ENCODE results near the gene SRCIN1. TPM values are rescaled to one million over a fixed set of nuclear protein-coding genes. Genes with fewer than 3 reads are reported as not detected.

Gene SRCIN1
- polyA plus RNA-seq, 1 donor, result 7.6 TPM

DNA sequence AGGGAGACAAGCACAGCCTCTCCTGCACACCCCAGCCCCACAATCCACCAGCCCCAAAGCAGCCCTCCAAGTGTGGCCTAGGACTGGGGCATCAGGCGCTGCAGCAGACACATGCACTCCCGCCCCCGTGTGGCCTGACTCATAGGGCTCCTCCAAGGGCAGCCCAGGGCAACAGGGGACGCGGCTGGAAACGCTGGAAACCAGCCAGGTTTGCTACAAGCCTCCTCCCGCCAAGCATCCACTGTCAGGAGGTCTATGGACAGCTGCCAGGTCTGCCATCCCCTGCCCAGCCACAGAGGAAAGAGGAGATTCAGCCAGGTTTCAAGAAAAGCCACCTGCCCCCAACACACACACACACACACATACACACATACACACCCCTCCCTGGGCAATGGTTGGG is 25.8 kb downstream of the SRCIN1 start:
- Histone ChIP-seq H3K27ac (ENCODE audit: low read length) (no peak overlapping the region), H3K4me3 (ENCODE audit: low read length) (no peak overlapping the region), H3K27me3 (ENCODE audit: control insufficient read depth, insufficient read depth, low read length) (peaks cover 69% of the 10 kb centered on the region), H3K4me1 (ENCODE audit: control insufficient read depth, insufficient read depth, low read length) (peaks cover 7% of the 10 kb centered on the region), H3K9me3 (ENCODE audit: control insufficient read depth, low read depth, low read length) (peaks cover 3% of the 10 kb centered on the region), H3K36me3 (ENCODE audit: control insufficient read depth, insufficient read depth, low read length) (no peaks in the 10 kb centered on the region)
- no CpG with 5 or more reads among the region's 7 CpGs for WGBS (ENCODE audit: insufficient coverage, low lambda C conversion rate)
- DNase-seq, result peak in 1 of 2 donors; percentile 31

DNA sequence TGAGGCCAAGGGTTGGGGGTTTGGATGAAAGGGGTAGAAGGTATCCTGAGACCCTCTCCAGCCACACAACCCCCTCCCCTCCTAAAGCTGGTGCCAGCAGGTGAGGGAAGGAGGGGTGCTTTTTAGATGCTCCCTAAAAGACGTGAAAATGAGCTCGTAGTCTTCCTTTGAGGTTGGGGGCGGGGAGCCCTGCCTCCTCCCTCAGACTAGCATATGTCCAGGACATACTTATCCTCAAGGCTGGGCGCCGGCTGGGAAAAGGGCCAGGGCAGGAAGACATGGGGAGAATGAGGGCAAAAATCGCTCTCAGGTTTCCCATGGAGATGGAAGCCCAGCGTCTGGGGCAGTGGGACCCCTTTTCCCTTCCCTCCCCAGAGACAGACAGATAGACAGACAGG is 26.7 kb downstream of the SRCIN1 start:
- no CpG with 5 or more reads among the region's 7 CpGs for WGBS (ENCODE audit: insufficient coverage, low lambda C conversion rate)
- Histone ChIP-seq H3K9me3 (ENCODE audit: control insufficient read depth, low read depth, low read length) (peaks cover 3% of the 10 kb centered on the region), H3K4me3 (ENCODE audit: low read length) (no peak overlapping the region), H3K4me1 (ENCODE audit: control insufficient read depth, insufficient read depth, low read length) (peaks cover 3% of the 10 kb centered on the region), H3K27me3 (ENCODE audit: control insufficient read depth, insufficient read depth, low read length) (peaks cover 76% of the 10 kb centered on the region), H3K27ac (ENCODE audit: low read length) (no peak overlapping the region), H3K36me3 (ENCODE audit: control insufficient read depth, insufficient read depth, low read length) (no peaks in the 10 kb centered on the region)
- no peak for DNase-seq

DNA sequence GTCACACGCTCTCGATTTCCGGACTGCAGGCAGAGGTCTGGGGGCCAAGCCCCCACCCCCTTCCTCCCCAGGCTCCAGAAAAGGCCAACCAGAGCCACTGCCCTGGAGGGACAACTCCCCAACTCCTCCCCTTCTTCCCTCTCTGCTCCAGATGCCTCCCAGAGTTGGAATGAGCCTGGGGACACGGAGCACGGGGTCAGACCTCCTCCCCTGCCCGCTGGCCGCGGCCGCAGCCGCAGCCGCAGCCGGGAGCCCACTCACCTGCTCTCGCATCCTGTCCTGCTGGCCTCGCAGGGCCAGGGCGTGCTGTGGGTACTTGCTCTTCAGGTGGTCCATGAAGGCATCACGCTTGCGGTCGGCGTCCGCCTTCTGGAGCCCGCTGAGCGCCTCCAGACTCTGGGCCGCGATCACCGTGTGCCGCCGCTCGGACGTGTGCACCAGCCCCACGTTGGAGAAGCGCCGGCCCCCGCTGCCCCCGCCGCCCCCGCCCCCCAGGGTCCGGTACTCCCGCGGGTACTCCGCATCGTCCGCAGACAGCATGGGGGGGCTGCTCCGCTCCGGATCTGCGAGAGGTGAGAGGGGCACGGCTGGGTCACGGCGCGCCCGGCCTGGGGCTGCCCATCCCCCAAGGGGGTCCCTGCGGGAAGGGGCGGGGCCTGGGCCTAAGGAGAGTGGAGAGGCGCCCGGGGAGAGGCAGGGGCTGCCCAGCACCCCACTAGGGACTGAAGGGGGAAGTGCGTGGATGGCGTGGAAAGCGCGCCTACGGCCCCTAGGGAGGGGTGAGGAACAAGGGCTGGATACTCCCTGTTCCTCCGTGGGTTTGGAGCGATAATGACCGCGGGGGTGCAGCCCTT is 27.3 kb downstream of the SRCIN1 start:
- Histone ChIP-seq H3K27ac (ENCODE audit: low read length) (no peak overlapping the region), H3K27me3 (ENCODE audit: control insufficient read depth, insufficient read depth, low read length) (peaks cover 81% of the 10 kb centered on the region), H3K9me3 (ENCODE audit: control insufficient read depth, low read depth, low read length) (peaks cover 3% of the 10 kb centered on the region), H3K4me3 (ENCODE audit: low read length) (no peak overlapping the region), H3K4me1 (ENCODE audit: control insufficient read depth, insufficient read depth, low read length) (peaks cover 3% of the 10 kb centered on the region), H3K36me3 (ENCODE audit: control insufficient read depth, insufficient read depth, low read length) (no peaks in the 10 kb centered on the region)
- no peak for DNase-seq
- no CpG with 5 or more reads among the region's 63 CpGs for WGBS (ENCODE audit: insufficient coverage, low lambda C conversion rate)

DNA sequence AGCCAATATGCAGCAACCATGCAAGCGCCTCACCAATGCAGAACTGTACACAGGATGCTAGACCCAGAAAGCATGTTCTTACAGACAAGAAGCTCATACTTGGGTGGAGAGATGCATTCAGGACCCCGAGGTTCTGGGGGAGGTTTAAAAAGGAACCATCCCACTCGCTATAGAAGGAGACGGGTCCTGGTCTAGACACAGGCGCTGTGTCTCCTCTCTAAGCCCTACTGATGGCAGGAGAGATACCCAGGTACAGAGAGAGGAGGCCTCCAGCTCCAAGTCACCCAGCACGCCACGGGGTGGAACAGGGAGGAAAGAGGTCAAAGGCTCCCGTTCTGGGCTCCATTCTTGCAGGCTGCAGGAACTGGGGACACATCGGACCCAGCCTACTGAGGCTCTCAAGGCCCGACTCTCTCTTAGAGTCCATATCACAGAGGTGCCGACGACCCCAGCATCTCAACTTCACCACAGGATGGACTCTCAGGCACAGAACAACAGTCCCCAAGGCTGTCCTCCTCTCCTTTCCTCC is 28.0 kb downstream of the SRCIN1 start:
- WGBS (ENCODE audit: insufficient coverage, low lambda C conversion rate), result no CpG with 5 or more reads among the region's 12 CpGs
- no peak for DNase-seq

DNA sequence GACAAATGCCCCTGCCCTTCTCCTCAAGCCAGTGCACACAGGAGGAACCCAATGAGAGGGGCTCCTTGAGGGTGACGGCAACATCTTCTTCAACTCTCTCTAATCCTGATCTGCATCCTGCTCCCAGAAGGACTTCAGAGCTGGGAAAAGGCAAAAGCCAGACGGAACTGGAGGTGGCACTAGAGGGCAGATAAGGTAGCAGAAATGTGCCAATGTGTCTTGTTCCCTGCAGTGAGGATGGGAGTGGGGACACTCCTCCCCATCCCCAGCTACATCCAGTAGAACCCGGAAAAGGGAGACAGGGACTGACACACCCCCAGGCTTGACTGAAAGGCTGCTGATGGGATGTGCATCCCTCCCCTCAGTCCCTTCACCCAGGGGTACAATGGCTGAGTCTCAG is 28.5 kb downstream of the SRCIN1 start:
- no peaks in the 10 kb centered on the region for H3K36me3 ChIP-seq (ENCODE audit: control insufficient read depth, insufficient read depth, low read length)
- DNase-seq, result no peak
- H3K27ac ChIP-seq (ENCODE audit: low read length), result no peak overlapping the region
- no peak overlapping the region for H3K4me3 ChIP-seq (ENCODE audit: low read length)
- peaks cover 5% of the 10 kb centered on the region for H3K4me1 ChIP-seq (ENCODE audit: control insufficient read depth, insufficient read depth, low read length)
- peaks cover 3% of the 10 kb centered on the region for H3K9me3 ChIP-seq (ENCODE audit: control insufficient read depth, low read depth, low read length)
- no CpG with 5 or more reads among the region's 3 CpGs for WGBS (ENCODE audit: insufficient coverage, low lambda C conversion rate)
- H3K27me3 ChIP-seq (ENCODE audit: control insufficient read depth, insufficient read depth, low read length), result peaks cover 88% of the 10 kb centered on the region

More for the DNA sequence above, 28.0 kb downstream of the SRCIN1 start:
- H3K4me3 ChIP-seq (ENCODE audit: low read length), result no peak overlapping the region
- no peak overlapping the region for H3K27ac ChIP-seq (ENCODE audit: low read length)
- H3K36me3 ChIP-seq (ENCODE audit: control insufficient read depth, insufficient read depth, low read length), result no peaks in the 10 kb centered on the region
- peaks cover 3% of the 10 kb centered on the region for H3K4me1 ChIP-seq (ENCODE audit: control insufficient read depth, insufficient read depth, low read length)
- peaks cover 3% of the 10 kb centered on the region for H3K9me3 ChIP-seq (ENCODE audit: control insufficient read depth, low read depth, low read length)
- H3K27me3 ChIP-seq (ENCODE audit: control insufficient read depth, insufficient read depth, low read length), result peaks cover 87% of the 10 kb centered on the region

DNA sequence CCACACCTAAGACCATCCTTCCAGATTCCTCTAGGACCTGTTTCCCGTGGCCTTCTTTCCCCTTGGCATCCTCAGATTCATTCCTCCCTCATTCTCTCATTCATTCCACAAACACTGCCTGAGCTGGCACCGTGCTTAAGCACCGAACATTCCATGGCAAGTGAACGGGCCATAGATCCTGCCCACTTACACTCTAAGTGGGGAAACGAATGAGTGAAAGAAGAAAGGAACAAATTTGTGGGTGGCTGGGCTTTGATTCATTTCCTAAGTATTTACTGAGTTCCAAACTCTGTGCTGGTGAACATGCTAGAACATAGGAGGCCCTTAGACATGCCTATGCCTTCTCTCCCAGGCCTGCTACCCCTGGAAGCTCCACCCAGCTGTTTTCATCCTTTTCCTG is 30.0 kb downstream of the SRCIN1 start:
- peaks cover 5% of the 10 kb centered on the region for H3K4me1 ChIP-seq (ENCODE audit: control insufficient read depth, insufficient read depth, low read length)
- DNase-seq, result no peak
- H3K9me3 ChIP-seq (ENCODE audit: control insufficient read depth, low read depth, low read length), result peaks cover 3% of the 10 kb centered on the region
- H3K36me3 ChIP-seq (ENCODE audit: control insufficient read depth, insufficient read depth, low read length), result no peaks in the 10 kb centered on the region
- H3K4me3 ChIP-seq (ENCODE audit: low read length), result no peak overlapping the region
- H3K27ac ChIP-seq (ENCODE audit: low read length), result no peak overlapping the region
- 40% methylated on average over 1 of the region's 5 CpGs for WGBS (ENCODE audit: insufficient coverage, low lambda C conversion rate)
- peaks cover 98% of the 10 kb centered on the region for H3K27me3 ChIP-seq (ENCODE audit: control insufficient read depth, insufficient read depth, low read length)

DNA sequence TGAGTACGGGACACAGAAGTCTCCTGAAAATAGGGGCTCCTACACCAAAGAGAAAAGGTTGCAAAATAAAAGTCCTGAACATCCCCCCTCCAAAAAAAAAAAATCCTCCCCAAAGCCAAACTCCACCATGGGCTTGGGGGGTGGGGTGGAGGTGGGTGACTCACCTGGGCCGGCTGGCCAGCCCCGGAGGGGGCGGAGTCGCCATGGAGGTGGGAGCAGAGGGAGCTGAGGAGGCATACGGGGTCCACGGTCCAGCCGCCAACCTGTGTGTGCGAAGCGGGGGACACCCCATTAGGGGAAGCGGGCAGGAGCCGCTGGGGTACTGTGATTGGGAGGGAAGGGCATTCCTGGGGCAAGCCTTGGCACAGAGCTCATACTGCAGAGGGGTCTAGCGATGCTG is 31.0 kb downstream of the SRCIN1 start:
- H3K36me3 ChIP-seq (ENCODE audit: control insufficient read depth, insufficient read depth, low read length), result no peaks in the 10 kb centered on the region
- H3K4me3 ChIP-seq (ENCODE audit: low read length), result no peak overlapping the region
- WGBS (ENCODE audit: insufficient coverage, low lambda C conversion rate), result 100% methylated on average over 1 of the region's 13 CpGs
- DNase-seq, result no peak
- H3K4me1 ChIP-seq (ENCODE audit: control insufficient read depth, insufficient read depth, low read length), result peaks cover 5% of the 10 kb centered on the region
- H3K27ac ChIP-seq (ENCODE audit: low read length), result no peak overlapping the region
- peaks cover 90% of the 10 kb centered on the region for H3K27me3 ChIP-seq (ENCODE audit: control insufficient read depth, insufficient read depth, low read length)
- H3K9me3 ChIP-seq (ENCODE audit: control insufficient read depth, low read depth, low read length), result peaks cover 3% of the 10 kb centered on the region

DNA sequence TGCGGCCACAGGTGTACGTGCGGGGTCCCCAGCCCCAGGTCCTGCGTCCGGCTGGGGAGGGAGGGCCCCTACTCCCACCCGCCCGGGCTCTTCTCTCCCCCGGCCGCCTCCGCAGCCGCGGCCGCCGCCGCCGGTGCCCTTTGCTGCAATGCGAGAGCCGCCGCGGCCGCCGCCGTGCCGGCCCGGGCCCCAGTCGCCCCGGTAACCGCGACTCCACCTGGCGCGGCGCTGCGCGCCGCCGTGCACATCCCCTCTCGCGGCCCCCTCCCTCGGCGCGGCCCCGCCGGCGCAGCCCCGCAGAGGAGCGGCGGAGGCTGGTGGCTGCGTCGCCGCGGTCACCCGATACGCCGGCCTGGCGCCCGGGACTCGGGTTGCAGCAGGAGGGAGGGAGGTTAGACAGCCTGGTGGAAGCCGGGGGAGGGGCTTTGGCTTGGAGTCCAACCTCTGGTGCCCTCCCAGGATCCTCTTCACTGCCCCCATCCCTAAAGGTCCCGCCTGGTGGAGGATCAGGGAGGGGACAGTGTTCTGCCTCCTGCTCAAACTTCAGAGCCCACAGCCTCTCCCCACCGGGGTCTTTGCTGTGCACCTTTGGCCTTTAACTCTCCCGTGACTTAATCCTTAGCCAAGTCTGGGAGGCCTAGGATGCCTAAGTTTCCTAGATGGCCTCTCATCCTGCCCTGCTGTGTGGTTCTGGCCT is 32.9 kb downstream of the SRCIN1 start:
- no CpG with 5 or more reads among the region's 61 CpGs for WGBS (ENCODE audit: insufficient coverage, low lambda C conversion rate)
- peak in 1 of 2 donors; percentile 42 for DNase-seq
- Histone ChIP-seq H3K9me3 (ENCODE audit: control insufficient read depth, low read depth, low read length) (no peaks in the 10 kb centered on the region), H3K4me3 (ENCODE audit: low read length) (peak overlapping the region; percentile 6), H3K27ac (ENCODE audit: low read length) (no peak overlapping the region), H3K27me3 (ENCODE audit: control insufficient read depth, insufficient read depth, low read length) (peaks cover 85% of the 10 kb centered on the region), H3K4me1 (ENCODE audit: control insufficient read depth, insufficient read depth, low read length) (peaks cover 3% of the 10 kb centered on the region), H3K36me3 (ENCODE audit: control insufficient read depth, insufficient read depth, low read length) (no peaks in the 10 kb centered on the region)

DNA sequence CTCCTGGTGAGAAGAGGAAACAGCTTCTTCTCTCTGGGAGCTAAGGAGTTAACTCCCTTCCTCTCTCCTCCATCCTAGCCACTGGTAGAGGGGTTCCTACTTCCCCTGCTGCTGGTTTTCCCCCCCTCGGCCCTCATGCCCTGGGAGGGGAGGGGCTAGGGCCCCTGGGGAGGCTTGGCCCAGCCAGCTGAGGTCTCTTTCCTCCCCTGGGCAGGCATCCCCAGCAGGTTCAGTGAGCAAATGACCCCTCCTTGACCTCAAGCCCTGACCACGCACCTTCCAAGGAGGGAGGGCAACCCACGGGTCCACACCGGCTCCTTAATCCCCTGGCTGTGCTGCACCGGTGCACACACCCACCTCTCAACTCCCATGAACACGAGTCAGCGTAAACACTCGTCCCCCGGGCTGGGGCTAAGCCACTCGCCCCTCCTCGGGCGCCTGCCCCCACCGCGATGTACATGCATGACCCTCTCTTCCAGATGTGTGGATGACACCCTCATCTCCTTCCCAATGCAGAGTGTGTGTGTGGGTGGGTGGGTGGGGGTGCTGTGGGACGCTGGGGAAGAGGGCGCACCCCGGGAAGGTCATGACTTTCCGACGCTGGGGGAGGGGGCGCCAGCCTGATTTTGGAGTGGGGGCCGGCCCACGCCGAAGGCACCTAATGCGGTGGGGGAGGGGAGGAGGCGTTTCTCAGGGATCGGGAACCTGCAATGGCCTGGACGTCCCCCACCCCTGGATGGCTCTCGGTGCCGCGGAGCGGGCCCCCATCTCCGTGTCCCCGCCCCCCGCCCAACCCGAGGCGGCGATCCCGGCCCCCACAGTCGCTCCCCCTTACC is 33.7 kb downstream of the SRCIN1 start:
- H3K9me3 ChIP-seq (ENCODE audit: control insufficient read depth, low read depth, low read length), result no peaks in the 10 kb centered on the region
- peaks cover 3% of the 10 kb centered on the region for H3K4me1 ChIP-seq (ENCODE audit: control insufficient read depth, insufficient read depth, low read length)
- H3K27ac ChIP-seq (ENCODE audit: low read length), result no peak overlapping the region
- H3K36me3 ChIP-seq (ENCODE audit: control insufficient read depth, insufficient read depth, low read length), result no peaks in the 10 kb centered on the region
- no CpG with 5 or more reads among the region's 39 CpGs for WGBS (ENCODE audit: insufficient coverage, low lambda C conversion rate)
- peak overlapping the region; percentile 6 for H3K4me3 ChIP-seq (ENCODE audit: low read length)
- peaks cover 85% of the 10 kb centered on the region for H3K27me3 ChIP-seq (ENCODE audit: control insufficient read depth, insufficient read depth, low read length)
- DNase-seq, result no peak
